Measurements from ENCODE around the gene SMG6.

The SMG6 gene

GRCh38 chr17:2049333-2050299, 254.0 kb downstream of the SMG6 start:
- peak; percentile 87 to 94 for DNase-seq
- TF ChIP-seq GATA1 (IDR thresholded peaks at IDR 0.05; ENCODE audit: low read depth, low read length) (no peak), POLR2A (IDR thresholded peaks at IDR 0.05; ENCODE audit: low read length) (peak; percentile 41)

GRCh38 chr17:2048805-2049204, 254.8 kb downstream of the SMG6 start:
- DNase-seq = peak in 1 of 2 experiments; percentile 33
- no peak for TF ChIP-seq GATA1 (IDR thresholded peaks at IDR 0.05; ENCODE audit: low read depth, low read length)
- no peak for TF ChIP-seq POLR2A (IDR thresholded peaks at IDR 0.05; ENCODE audit: low read length)

DNA sequence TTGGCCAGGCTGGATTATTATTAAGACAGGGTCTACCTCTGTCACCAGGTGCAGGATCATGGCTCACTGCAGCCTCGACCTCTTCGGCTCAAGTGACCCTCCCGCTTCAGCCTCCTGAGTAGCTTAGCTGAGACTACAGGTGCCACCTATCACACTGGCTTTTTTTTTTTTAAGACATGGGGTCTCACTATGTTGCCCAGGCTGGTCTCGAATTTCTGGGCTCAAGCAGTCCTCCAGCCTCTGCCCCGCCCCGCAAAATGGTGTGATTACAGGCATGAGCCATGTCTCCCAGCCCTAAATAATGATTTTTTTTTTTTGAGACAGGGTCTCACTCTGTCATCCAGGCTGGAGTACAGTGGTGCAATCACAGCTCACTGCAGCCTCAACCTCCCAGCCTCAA, 256.0 kb downstream of the SMG6 start:
- no peak for DNase-seq
- TF ChIP-seq GATA1 (IDR thresholded peaks at IDR 0.05; ENCODE audit: low read depth, low read length) (no peak), POLR2A (IDR thresholded peaks at IDR 0.05; ENCODE audit: low read length) (no peak)

- TF ChIP-seq POLR2A (IDR thresholded peaks at IDR 0.05; ENCODE audit: low read length) (no peak), GATA1 (IDR thresholded peaks at IDR 0.05; ENCODE audit: low read depth, low read length) (no peak)
- no peak for DNase-seq
Observed at GRCh38 chr17:2044263-2044894, 259.2 kb downstream of the SMG6 start.

DNA sequence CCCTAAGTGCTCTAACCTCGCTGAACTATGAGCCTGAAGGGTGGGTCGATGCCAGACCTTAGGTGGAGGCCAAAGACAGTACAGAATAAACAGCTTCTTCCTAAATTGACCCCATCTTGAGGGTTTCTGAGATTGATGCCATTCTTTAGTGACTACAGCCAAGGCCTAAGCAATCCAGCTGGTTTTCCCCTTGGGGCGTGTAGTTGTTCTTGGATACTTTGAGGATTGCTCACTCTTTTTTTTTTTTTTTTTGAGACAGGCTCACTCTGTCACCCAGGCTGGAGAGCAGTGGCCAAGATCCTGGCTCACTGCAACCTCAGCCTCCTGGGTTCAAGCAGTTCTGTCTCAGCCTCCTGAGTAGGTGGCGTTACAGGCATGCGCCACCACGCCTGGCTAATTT, 259.8 kb downstream of the SMG6 start:
- DNase-seq = no peak
- no peak for TF ChIP-seq GATA1 (IDR thresholded peaks at IDR 0.05; ENCODE audit: low read depth, low read length)
- TF ChIP-seq POLR2A (IDR thresholded peaks at IDR 0.05; ENCODE audit: low read length) = no peak

DNA sequence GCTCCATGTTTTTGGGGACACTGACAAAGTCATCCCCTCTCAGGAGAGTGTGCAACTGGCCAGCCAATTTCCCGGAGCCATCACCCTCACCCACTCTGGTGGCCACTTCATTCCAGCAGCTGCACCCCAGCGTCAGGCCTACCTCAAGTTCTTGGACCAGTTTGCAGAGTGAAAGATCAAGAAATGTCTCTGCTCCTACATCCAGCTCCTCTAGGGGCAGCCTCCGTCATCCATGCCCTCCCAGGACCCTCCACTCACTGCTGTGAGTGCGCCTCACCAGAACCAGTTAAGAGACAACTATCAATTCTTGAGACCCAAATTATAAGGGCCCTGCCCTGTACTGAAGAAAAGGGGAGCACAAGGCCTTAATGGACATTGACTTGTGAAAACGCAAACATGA, 260.7 kb downstream of the SMG6 start:
- TF ChIP-seq GATA1 (IDR thresholded peaks at IDR 0.05; ENCODE audit: low read depth, low read length) (no peak), POLR2A (IDR thresholded peaks at IDR 0.05; ENCODE audit: low read length) (no peak)
- DNase-seq = no peak

GRCh38 chr17:2042390-2042847, 261.2 kb downstream of the SMG6 start:
- peak; percentile 57 to 59 for DNase-seq
- no peak for TF ChIP-seq POLR2A (IDR thresholded peaks at IDR 0.05; ENCODE audit: low read length)
- no peak for TF ChIP-seq GATA1 (IDR thresholded peaks at IDR 0.05; ENCODE audit: low read depth, low read length)

- TF ChIP-seq POLR2A (IDR thresholded peaks at IDR 0.05; ENCODE audit: low read length) (peak; percentile 85), GATA1 (IDR thresholded peaks at IDR 0.05; ENCODE audit: low read depth, low read length) (no peak)
- DNase-seq = peak; percentile 96 to 98
Observed at GRCh38 chr17:2041561-2042389, 261.8 kb downstream of the SMG6 start, which contains the start of gene OVCA2. TSS of gene OVCA2 (plus strand) at chr17:2042022. CDS start at chr17:2042048, 26 bp downstream.

DNA sequence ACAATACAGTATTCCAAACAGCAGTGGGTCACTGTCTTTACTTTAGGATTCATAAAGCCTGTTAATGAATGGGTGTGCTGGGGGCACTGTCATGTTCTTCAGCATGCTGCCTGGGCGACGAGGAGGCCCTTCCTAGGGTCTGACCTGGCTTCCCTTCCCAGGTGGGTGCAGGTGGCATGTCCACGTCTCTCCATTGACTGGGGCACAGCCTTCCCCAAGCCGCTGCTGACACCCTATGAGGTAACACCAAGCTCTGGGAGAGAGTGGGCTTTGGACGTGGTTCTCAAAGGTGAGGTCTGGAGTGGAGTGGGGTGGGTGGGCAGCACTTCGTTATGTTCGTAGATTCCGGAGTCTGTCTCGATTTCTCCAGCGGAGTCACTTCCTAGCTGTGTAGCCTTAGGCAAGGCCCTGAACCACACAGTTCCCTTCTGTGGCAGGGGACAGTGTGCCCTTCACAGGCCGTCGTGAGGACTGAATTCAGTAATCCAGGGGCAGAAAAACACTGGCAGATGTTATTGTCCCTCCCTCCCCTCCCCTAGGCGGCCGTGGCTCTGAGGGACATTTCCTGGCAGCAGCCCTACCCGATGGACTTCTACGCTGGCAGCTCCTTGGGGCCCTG, 262.5 kb downstream of the SMG6 start:
- no peak for TF ChIP-seq GATA1 (IDR thresholded peaks at IDR 0.05; ENCODE audit: low read depth, low read length)
- TF ChIP-seq POLR2A (IDR thresholded peaks at IDR 0.05; ENCODE audit: low read length) = no peak
- no peak for DNase-seq

DNA sequence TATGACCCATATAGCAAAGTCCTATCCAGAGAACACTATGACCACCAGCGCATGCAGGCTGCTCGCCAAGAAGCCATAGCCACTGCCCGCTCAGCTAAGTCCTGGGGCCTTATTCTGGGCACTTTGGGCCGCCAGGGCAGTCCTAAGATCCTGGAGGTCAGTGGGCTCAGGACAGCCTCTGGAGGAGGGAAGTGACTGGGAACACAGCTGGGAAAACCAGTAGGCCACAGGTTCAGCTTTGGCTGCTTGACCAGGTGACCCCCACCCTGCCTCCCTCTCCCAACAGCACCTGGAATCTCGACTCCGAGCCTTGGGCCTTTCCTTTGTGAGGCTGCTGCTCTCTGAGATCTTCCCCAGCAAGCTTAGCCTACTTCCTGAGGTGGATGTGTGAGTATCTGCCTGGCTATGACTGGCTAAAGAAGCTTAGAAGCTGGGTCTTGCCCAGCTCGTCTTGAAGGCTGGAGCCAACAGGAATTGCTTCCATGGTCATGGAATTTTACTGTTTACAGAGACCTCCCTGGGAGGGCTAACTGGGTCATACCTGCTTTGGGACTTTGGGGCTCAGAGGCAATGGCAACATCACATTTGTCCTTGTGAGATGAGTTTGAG, 263.3 kb downstream of the SMG6 start:
- no peak for DNase-seq
- TF ChIP-seq GATA1 (IDR thresholded peaks at IDR 0.05; ENCODE audit: low read depth, low read length) = no peak
- no peak for TF ChIP-seq POLR2A (IDR thresholded peaks at IDR 0.05; ENCODE audit: low read length)

- TF ChIP-seq GATA1 (IDR thresholded peaks at IDR 0.05; ENCODE audit: low read depth, low read length) (no peak), POLR2A (IDR thresholded peaks at IDR 0.05; ENCODE audit: low read length) (no peak)
- no peak for DNase-seq
Observed at GRCh38 chr17:2037155-2037554, 266.4 kb downstream of the SMG6 start.

GRCh38 chr17:2035541-2036488, 267.8 kb downstream of the SMG6 start:
- no peak for DNase-seq
- TF ChIP-seq GATA1 (IDR thresholded peaks at IDR 0.05; ENCODE audit: low read depth, low read length) (no peak), POLR2A (IDR thresholded peaks at IDR 0.05; ENCODE audit: low read length) (no peak)

Measured in erythroblast (primary cell).